Heart left ventricle (tissue), 16 donors: ENCODE measurements around the gene RAPGEF5. TPM values are rescaled to one million over a fixed set of nuclear protein-coding genes. Genes with fewer than 3 reads are reported as not detected.

Experiments used
- ATAC-seq, 4 donors: fragments of 200-7000 bp; cut with Tn5 transposase; one replicate each; pipeline ENCODE4 v1.9.1; 2020 to 2022; ENCODE audit warnings: moderate library complexity in 4 of 4, mild to moderate bottlenecking in 3 of 4, moderate number of reproducible peaks in 1 of 4
- DNase-seq, 5 donors: peaks; one replicate each; pipeline ENCODE4 v3.0.0-alpha.2; 2020
- H3K27ac ChIP-seq, 12 donors: fragments of 200-600 bp; sonication (generic) in 4 of 12; one replicate each; pipeline versions ENCODE4 v1.5.0 to v1.8.0; 2016 to 2022; ENCODE audit warnings: mild to moderate bottlenecking in 2 of 12
- H3K27me3 ChIP-seq, 9 donors: fragments of 200-600 bp; sonication (generic) in 2 of 9; one replicate each; pipeline versions ENCODE4 v1.5.1 to v1.8.0; 2016 to 2022; ENCODE audit warnings: mild to moderate bottlenecking in 3 of 9
- H3K36me3 ChIP-seq, 9 donors: fragments of 200-600 bp; sonication (generic) in 2 of 9; one replicate each; pipeline versions ENCODE4 v1.5.0 to v1.8.0; 2018 to 2022; ENCODE audit warnings: mild to moderate bottlenecking in 2 of 9
- H3K4me1 ChIP-seq, 12 donors: fragments of 200-600 bp; sonication (generic) in 4 of 12; one replicate each; pipeline versions ENCODE4 v1.5.0 to v1.8.0; 2016 to 2022; ENCODE audit warnings: mild to moderate bottlenecking in 3 of 12
- H3K4me3 ChIP-seq, 12 donors: fragments of 200-600 bp; sonication (generic) in 4 of 12; one replicate each; pipeline versions ENCODE4 v1.5.0 to v1.8.0; 2017 to 2022; ENCODE audit warnings: mild to moderate bottlenecking in 9 of 12, moderate library complexity in 4 of 12
- H3K9me3 ChIP-seq, 12 donors: fragments of 200-600 bp; sonication (generic) in 4 of 12; one replicate each; pipeline versions ENCODE4 v1.5.0 to v1.8.0; 2016 to 2022; ENCODE audit warnings: mild to moderate bottlenecking in 1 of 12
- CTCF ChIP-seq, 12 donors: fragments of 200-600 bp; sonication (generic) in 4 of 12; IDR thresholded peaks; one replicate each; pipeline versions ENCODE4 v1.5.0 to v1.8.0; 2018 to 2022; ENCODE audit warnings: antibody characterized with exemption in 12 of 12, mild to moderate bottlenecking in 5 of 12
- POLR2A ChIP-seq, 2 donors: fragments of 450-650 bp; IDR thresholded peaks; one replicate each; pipeline ENCODE4 v1.6.1; 2017; ENCODE audit warnings: antibody characterized with exemption in 2 of 2, mild to moderate bottlenecking in 2 of 2, moderate library complexity in 2 of 2
- WGBS, 4 donors: extraction: QIAGEN DNeasy Blood & Tissue Kit in 2 of 4; methylation state at CpG; one replicate each; pipeline versions ENCODE4 v1.1.5 to v1.1.7; 2013 to 2018; 5-methylcytosine and 5-hydroxymethylcytosine counted together
- intact Hi-C, 10 donors: fragments of 100-400 bp; cut with DNase I; formaldehyde crosslinking; loops; one replicate each; pipeline versions ENCODE4 v1.11.1 to v1.14.2; 2022
- polyA plus RNA-seq, 2 donors: library from polyadenylated mRNA; stranded (reverse); fragments of 200-250 nt; gene quantifications; one replicate each; pipeline ENCODE4 v1.2.3, GENCODE V29; 2013
- total RNA-seq, 9 donors: library from RNA; depleted of rRNA in 2 of 9; stranded (reverse); fragments of >200 nt in 2 of 9; fragmentation: NEBNext Ultra II Directional in 3 of 9; extraction: Animal tissue kit (Norgen Biotek cat#: 25700) in 3 of 9; gene quantifications; one replicate each; pipeline versions ENCODE4 v1.1.0 to v1.2.4, GENCODE V29; 2016 to 2023
- donor health status: ischemic (EF 13 %, LVEDD 7.1; RV severe dilation, severe dysfunction).
- donor health status: healthy with polysubstance abuse.
- donor health status: DM: no; HTN: yes; CAD: no.
- donor health status: DM: no; HTN: no; CAD: no.
- donor health status: ischemic (EF 25% LVEDD 6.9; RV normal size, moderate dysfunction).
- donor health status: ischemic (EF 25% LVEDD 5.7; RV mildly dilated, moderate dysfunction).
- donor health status: healthy.
- donor health status: DM: yes; HTN: yes; CAD: no.
- donor health status: ischemic (EF 35%, LVEDD 5.7; RV mildly dilated, moderate dysfunction).
- donor health status: nonischemic (EF 11% LVEDD 7.7; RV severe dilation, severe dysfunction).
- donor health status: DM: yes; HTN: yes; CAD: no.
- donor health status: PGD.
- donor health status: ischemic (EF 29% LVEDD 5.4; RV normal size, mild dysfunction).
- donor health status: nonischemic (EF 23%, LVEDD 6.1; RV moderate dilation, normal function).

The RAPGEF5 gene
- total and polyA plus RNA-seq, 11 donors = 3.9 to 37.9 (median 15.3) TPM

DNA sequence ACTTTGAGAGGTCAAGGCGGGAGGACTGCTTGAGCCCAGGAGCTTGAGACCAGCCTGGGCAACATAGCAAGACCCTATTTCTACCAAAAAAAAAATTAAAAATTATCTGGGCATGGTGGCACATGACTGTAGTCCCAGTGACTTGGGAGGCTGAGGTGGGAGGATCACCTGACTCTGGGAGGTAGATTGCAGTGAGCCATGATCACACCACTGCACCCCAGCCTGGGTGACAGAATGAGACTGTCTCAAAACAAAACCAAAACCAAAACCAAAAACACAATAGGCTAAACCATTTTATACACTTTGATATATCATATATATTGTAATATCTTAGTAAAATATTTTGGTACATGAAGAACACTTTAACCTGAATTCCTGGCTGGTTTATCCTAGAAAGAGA is 101.6 kb downstream of the RAPGEF5 start:
- intact Hi-C loops = loop anchor here in 7 of 10 donors (5.0 to 10.0 kb wide), 2 partner anchors 141 to 143 kb away; no protein-coding TSS in a partner anchor
- ATAC-seq = no peak

GRCh38 chr7:22252936-22253536 is 103.9 kb downstream of the RAPGEF5 start:
- DNase-seq = no peak
- Histone ChIP-seq H3K9me3 (no peaks in the 10 kb centered on the region), H3K36me3 (no peaks in the 10 kb centered on the region), H3K4me3 (no peak overlapping the region), H3K27ac (no peak overlapping the region), H3K27me3 (no peaks in the 10 kb centered on the region), H3K4me1 (peaks cover 0 to 26% (median under 1%) of the 10 kb centered on the region in 12 donors)
- WGBS, 4 donors = 45 to 52% (median 49%) methylated on average over 7 of the region's 7 CpGs
- TF ChIP-seq POLR2A (IDR thresholded peaks at IDR 0.05) = no peak
- TF ChIP-seq CTCF (IDR thresholded peaks at IDR 0.05) = no peak
- intact Hi-C loops = loop anchor here in 5 of 10 donors (10.0 kb wide), 1 partner anchor 138 kb away; no protein-coding TSS in a partner anchor
- ATAC-seq = no peak

More for the DNA sequence above, 101.6 kb downstream of the RAPGEF5 start:
- WGBS, 4 donors = 89 to 100% (median 97%) methylated on average over 1 of the region's 1 CpG
- Histone ChIP-seq H3K4me3 (no peak overlapping the region), H3K4me1 (peaks cover 0 to 16% (median 0%) of the 10 kb centered on the region in 12 donors), H3K9me3 (no peaks in the 10 kb centered on the region), H3K36me3 (no peaks in the 10 kb centered on the region), H3K27ac (peak overlapping the region in 1 of 12 donors; percentile 33), H3K27me3 (no peaks in the 10 kb centered on the region)
- TF ChIP-seq CTCF (IDR thresholded peaks at IDR 0.05) = no peak
- TF ChIP-seq POLR2A (IDR thresholded peaks at IDR 0.05) = no peak
- no peak for DNase-seq

GRCh38 chr7:22252016-22252415 is 104.9 kb downstream of the RAPGEF5 start:
- no peak for DNase-seq
- intact Hi-C loops = loop anchor here in 5 of 10 donors (10.0 kb wide), 1 partner anchor 137 kb away; no protein-coding TSS in a partner anchor
- TF ChIP-seq POLR2A (IDR thresholded peaks at IDR 0.05) = no peak
- TF ChIP-seq CTCF (IDR thresholded peaks at IDR 0.05) = no peak
- peaks cover 0 to 26% (median under 1%) of the 10 kb centered on the region in 12 donors for H3K4me1 ChIP-seq
- H3K36me3 ChIP-seq = no peaks in the 10 kb centered on the region
- 74 to 82% (median 75%) methylated on average over 2 of the region's 2 CpGs for WGBS, 4 donors
- no peak overlapping the region for H3K27ac ChIP-seq
- H3K27me3 ChIP-seq = no peaks in the 10 kb centered on the region
- no peak for ATAC-seq
- H3K9me3 ChIP-seq = peaks cover 0 to 2% (median 0%) of the 10 kb centered on the region in 12 donors
- H3K4me3 ChIP-seq = no peak overlapping the region

DNA sequence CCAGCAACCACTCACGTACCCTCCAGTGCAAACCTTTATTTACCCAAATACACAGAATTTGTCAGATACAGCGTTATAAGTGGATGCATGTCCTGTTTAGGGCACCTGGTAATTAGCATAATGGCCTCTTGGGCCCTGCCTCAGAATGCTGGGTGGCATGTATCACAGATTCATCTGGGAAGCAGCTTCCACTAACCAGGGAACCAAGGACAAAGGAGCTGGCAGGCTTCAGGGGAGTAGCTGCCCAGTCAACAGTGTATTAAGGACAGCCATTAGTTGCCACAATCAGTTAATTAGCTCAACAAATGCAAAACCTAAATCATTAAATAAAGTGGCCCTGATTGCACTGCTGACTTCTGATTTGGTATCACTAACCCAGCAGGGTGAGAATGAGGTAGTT is 105.7 kb downstream of the RAPGEF5 start:
- WGBS, 4 donors = 95 to 99% (median 95%) methylated on average over 2 of the region's 2 CpGs
- Histone ChIP-seq H3K27me3 (no peaks in the 10 kb centered on the region), H3K4me3 (no peak overlapping the region), H3K9me3 (peaks cover 0 to 10% (median 3%) of the 10 kb centered on the region in 12 donors), H3K36me3 (no peaks in the 10 kb centered on the region), H3K27ac (no peak overlapping the region), H3K4me1 (peaks cover 0 to 26% (median under 1%) of the 10 kb centered on the region in 12 donors)
- intact Hi-C loops = loop anchor here in 5 of 10 donors (10.0 kb wide), 1 partner anchor 136 kb away; no protein-coding TSS in a partner anchor
- DNase-seq (no peak), ATAC-seq (no peak)
- TF ChIP-seq CTCF (IDR thresholded peaks at IDR 0.05) (no peak), POLR2A (IDR thresholded peaks at IDR 0.05) (no peak)
